HG03103 (cell line): ENCODE measurements around the gene HSD11B1L.
"Not testable (repeated sequence)": the region's sequence is repeated elsewhere in the genome, so short reads cannot be mapped to it uniquely, and the experiment has no call there.

Source experiments
- ATAC-seq: cut with Tn5 transposase; IDR thresholded peaks from one replicate; pipeline ENCODE4 v1.9.1; 2021; ENCODE audit warnings: low read depth; ENCODE audit not compliant: unreplicated experiment

Gene HSD11B1L

DNA sequence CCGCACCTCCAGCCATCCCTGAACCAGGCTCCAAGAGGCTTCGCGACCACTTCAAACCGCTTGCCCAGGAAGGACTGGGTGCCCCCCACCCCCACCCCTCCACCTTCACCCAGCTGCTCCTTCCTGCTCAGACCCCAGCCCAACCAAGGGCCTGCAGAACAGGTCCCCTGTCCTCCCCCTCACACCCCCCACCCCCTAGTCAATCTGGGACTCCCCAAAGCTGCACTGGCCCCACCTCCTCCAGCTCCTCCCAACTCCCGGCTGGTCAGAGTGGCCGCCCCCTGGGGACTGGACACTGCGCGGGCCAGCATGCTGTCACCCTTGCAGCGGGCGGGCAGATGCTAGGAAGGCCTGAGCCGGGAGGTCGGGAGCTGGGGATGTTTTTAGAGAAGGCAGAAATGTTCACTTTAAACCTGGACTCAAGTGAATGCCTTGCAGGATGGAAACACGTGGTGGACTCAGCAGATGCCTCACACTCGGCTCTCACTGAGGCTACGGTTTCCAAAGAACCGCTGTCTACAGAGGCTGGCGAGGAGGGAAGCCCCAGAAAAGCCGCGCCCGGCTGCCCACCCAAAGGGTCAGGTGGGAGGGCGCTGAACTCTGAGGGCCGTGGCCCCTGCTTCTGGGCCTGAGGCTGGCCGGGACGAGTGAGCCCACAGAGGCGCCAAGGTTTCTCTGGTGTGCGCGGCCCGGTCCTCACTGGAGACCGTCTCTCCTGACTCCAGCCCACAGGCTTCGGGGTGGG lies 17.2 kb downstream of the HSD11B1L start:
- no peak for ATAC-seq

GRCh38 chr19:5698635-5699422 lies 18.0 kb downstream of the HSD11B1L start:
- no peak for ATAC-seq

- no peak for ATAC-seq
These were observed 19.7 kb downstream of the HSD11B1L start for GRCh38 chr19:5700455-5701092.

GRCh38 chr19:5702053-5702410 lies 21.2 kb downstream of the HSD11B1L start:
- ATAC-seq, result not testable (repeated sequence)

- no peak for ATAC-seq
These were observed 23.3 kb downstream of the HSD11B1L start for GRCh38 chr19:5703819-5704818.

- ATAC-seq, result no peak
These were observed 24.7 kb downstream of the HSD11B1L start for GRCh38 chr19:5705552-5705951.

GRCh38 chr19:5706876-5707573 lies 26.2 kb downstream of the HSD11B1L start:
- no peak for ATAC-seq

DNA sequence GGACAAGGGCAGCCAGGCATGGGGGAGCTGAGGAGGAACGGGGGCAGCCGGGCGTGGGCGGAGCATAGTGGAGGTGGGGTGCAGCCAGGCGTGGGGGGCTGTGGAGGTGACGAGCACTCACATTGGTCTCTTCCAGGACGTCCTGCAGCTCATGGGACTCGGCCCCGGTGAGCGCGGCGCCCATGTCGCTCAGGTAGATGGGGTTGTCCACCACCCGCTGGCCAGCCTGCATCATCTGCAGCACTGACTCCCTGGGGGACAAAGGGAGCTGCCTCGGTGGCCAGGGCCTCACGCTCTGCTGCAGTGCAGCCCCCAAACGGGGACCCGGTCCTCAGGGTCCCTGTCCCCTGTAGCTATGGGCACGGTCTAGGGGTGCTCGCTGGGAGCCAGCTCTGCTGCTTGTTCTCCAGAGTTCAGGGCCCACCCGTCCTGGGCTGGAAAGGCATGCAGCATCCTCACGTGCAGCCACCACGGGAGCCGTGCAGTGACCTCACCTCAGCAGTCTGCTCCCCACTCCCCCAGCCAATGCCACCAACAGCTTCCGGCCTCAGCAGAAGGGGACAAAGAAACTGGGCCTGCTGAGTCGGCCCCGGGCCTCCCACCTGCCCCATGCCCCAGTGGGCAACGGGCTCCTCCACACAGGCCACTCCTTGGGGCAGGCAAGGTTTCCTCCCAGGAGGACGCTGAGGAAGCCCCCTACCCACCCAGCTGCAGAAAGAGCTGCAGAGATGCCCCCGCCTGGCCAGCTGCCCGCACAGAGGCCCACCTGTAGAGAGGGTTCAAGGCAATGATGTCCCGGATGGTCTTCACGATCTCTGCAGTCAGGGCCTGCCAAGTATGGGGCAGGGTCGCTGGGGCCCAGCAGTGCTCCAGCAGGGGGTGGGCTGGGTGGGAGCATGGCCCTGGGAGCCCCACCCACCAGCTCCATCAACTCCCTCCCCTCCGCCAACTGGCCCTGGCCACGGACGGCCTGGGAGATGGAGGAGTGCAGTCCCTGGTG lies 27.0 kb downstream of the HSD11B1L start:
- ATAC-seq, result no peak

DNA sequence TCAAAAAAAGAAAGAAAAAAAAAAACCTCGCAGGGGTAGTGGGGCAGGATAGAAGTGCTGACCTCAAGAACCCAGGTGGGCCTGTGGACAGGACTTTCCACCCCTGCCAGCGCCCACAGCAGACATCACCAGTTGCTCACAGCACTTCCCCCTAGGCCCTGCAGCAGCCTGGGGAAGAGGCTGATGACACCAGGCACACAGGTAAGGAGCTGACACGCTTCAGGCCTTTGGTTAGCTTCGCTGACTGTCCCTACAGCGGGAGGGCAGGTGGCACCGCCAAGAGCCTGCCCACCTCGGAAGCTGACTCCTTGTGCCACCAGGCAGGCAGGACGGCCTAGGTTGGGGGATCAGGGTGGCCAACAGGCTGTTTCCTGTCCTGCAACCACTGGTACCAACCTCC lies 30.2 kb downstream of the HSD11B1L start:
- ATAC-seq, result no peak

- no peak for ATAC-seq
These were observed 30.9 kb downstream of the HSD11B1L start for GRCh38 chr19:5711713-5712161.

- no peak for ATAC-seq
These were observed 32.4 kb downstream of the HSD11B1L start for GRCh38 chr19:5713228-5713627.

- no peak for ATAC-seq
These were observed 34.0 kb downstream of the HSD11B1L start for GRCh38 chr19:5714816-5715215.

- ATAC-seq, result no peak
These were observed 36.5 kb downstream of the HSD11B1L start for GRCh38 chr19:5717215-5717935.

DNA sequence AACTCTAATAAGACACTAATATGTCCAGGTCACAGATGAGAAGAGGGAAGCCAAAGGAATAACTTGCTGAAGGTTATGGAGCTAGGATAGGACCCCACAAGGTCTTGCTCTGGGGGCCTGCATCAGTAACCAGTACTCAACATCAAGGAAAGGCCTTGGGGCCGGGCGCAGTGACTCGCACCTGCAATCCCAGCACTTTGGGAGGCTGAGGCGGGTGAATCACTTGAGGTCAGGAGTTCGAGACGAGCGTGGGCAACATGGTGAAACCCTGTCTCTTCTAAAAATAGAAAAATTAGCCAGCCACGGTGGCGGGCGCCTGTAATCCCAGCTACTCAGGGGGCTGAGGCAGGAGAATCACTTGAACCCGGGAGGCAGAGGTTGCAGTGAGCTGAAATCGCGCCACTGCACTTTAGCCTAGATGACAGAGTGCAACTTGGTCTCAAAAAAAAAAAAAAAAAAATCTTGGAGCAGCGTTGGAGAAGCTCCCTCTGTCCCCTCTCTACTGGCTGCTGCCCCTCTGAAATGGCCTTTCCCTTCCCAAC lies 37.3 kb downstream of the HSD11B1L start:
- ATAC-seq, result no peak

- no peak for ATAC-seq
These were observed 37.9 kb downstream of the HSD11B1L start for GRCh38 chr19:5718579-5719273.

DNA sequence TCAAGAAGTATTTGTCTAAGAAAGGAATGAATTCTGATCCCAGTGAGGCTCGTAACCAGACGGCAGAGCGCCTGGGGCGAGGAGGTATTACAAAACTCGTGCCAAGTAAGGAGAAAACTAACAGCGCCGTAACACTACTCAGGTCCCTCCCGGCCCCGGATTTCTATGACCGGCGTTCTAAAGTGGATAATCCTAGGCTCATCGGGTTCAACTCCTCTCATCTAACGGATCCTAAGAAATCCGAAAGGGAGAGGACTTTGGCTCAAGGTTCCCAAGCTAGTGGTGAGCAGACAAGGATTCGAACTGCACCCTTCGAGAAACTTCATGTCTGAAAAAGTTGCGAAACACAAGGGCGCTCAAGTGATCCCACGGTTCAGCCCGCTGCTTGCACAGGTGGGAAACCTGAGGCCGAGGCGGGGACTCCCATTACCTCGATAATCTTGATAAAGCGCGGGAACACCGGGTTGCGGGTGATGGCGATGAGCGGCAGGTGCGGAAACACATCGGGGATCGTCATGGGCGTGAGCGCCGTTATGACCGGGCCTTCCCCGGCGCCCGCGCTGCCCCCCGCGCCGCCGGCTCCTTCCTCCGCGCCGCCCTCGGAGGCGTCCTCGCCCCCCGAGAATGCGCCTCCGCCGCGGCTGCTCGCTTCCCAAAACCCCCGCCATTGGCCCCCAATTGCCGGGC lies 38.6 kb downstream of the HSD11B1L start:
- no peak for ATAC-seq
